Endothelial cell of umbilical vein (primary cell): ENCODE data around the gene KIR3DL3. TPM values are rescaled to one million over a fixed set of nuclear protein-coding genes. Genes with fewer than 3 reads are reported as not detected.
"Not testable (repeated sequence)": the region's sequence is repeated elsewhere in the genome, so short reads cannot be mapped to it uniquely, and the experiment has no call there.

Experiments used
- BruUV-seq: library from RNA; stranded (reverse); fragments of 400-500 nt; replicated peaks from 2 replicates; lab custom pipeline; 2021; lab: Mats Ljungman, UMichigan
- CTCF ChIA-PET: fragments of 300-600, 350-600 bp; sonication (Branson Sonifier 250); formaldehyde crosslinking; loops from one replicate; lab custom pipeline; 2021; ENCODE audit warnings: antibody characterized with exemption, inconsistent platforms; lab: Charles Lee
- POLR2A ChIA-PET: fragments of 300-600, 350-600 bp; sonication (Branson Sonifier 250); formaldehyde crosslinking; loops from one replicate; lab custom pipeline; 2021; ENCODE audit warnings: antibody characterized with exemption, inconsistent platforms; lab: Charles Lee
- DNase-seq: peaks from one replicate; pipeline ENCODE4 v3.0.0-alpha.2; 2011; ENCODE audit warnings: low read depth, low spot score
- FAIRE-seq: peaks from 2 replicates; lab custom pipeline; 2011; peaks lifted over from hg19 to GRCh38; lab: Jason Lieb, UNC
- H2AFZ ChIP-seq: 2 replicates; pipeline ENCODE4 v1.6.0; 2012; ENCODE audit warnings: low read depth, low read length, control low read depth, inconsistent platforms
- H3K27ac ChIP-seq: 2 replicates; pipeline ENCODE4 v1.5.1; 2011; ENCODE audit warnings: low read depth, mild to moderate bottlenecking, control low read depth, low read length, moderate library complexity; ENCODE audit not compliant: insufficient read depth
- H3K27me3 ChIP-seq, 2 experiments: 2 replicates each; pipeline versions ENCODE4 v1.6.0 to v1.6.1; 2011; ENCODE audit warnings: low read length in 2 of 2, mixed read lengths in 1 of 2; ENCODE audit not compliant: control insufficient read depth in 2 of 2, insufficient read depth in 2 of 2
- H3K36me3 ChIP-seq, 2 experiments: 2 replicates in 1 of 2; 3 replicates in 1 of 2; pipeline ENCODE4 v1.5.1; 2011; ENCODE audit warnings: low read length in 2 of 2, mild to moderate bottlenecking in 1 of 2, moderate library complexity in 1 of 2; ENCODE audit not compliant: control insufficient read depth in 2 of 2, insufficient read depth in 2 of 2; ENCODE audit errors: extremely low read depth in 1 of 2
- H3K4me1 ChIP-seq: 3 replicates; pipeline ENCODE4 v1.5.1; 2011; ENCODE audit warnings: mild to moderate bottlenecking, low read length; ENCODE audit not compliant: control insufficient read depth, insufficient read depth; ENCODE audit errors: extremely low read depth
- H3K4me2 ChIP-seq: 2 replicates; pipeline ENCODE4 v1.6.1; 2011; ENCODE audit warnings: low read length, control low read depth, mixed read lengths; ENCODE audit not compliant: insufficient read depth
- H3K4me3 ChIP-seq, 3 experiments: fragments of 200-600 bp in 1 of 3; sonication (generic), shearing (Covaris generic) in 1 of 3; replicated peaks in 1 of 3; 2 replicates each; pipeline ENCODE4 v1.5.1; 2011 to 2016; ENCODE audit warnings: control low read depth in 3 of 3, low read length in 3 of 3, mild to moderate bottlenecking in 2 of 3, inconsistent platforms in 1 of 3, low read depth in 1 of 3, moderate library complexity in 1 of 3; ENCODE audit not compliant: insufficient read depth in 1 of 3
- H3K79me2 ChIP-seq: 2 replicates; pipeline ENCODE4 v1.6.0; 2012; ENCODE audit warnings: low read length, inconsistent platforms; ENCODE audit not compliant: control insufficient read depth, insufficient read depth
- H3K9ac ChIP-seq: replicated peaks from 2 replicates; pipeline ENCODE3; 2011; ENCODE audit warnings: low read length, control low read depth; ENCODE audit not compliant: insufficient read depth; ENCODE audit errors: extremely low read depth
- H3K9me1 ChIP-seq: replicated peaks from 3 replicates; pipeline ENCODE4 v1.6.0; 2011; ENCODE audit warnings: mild to moderate bottlenecking, low read length; ENCODE audit not compliant: control insufficient read depth, insufficient read depth; ENCODE audit errors: extremely low read depth
- H3K9me3 ChIP-seq: replicated peaks from 2 replicates; pipeline ENCODE4 v1.5.1; 2012; ENCODE audit warnings: low read length, inconsistent platforms; ENCODE audit not compliant: control insufficient read depth, insufficient read depth
- H4K20me1 ChIP-seq: replicated peaks from 2 replicates; pipeline ENCODE3; 2011; ENCODE audit warnings: mild to moderate bottlenecking, low read length; ENCODE audit not compliant: control insufficient read depth, insufficient read depth; ENCODE audit errors: extremely low read depth
- dilution Hi-C: fragments of 300-500 bp; cut with MboI; formaldehyde crosslinking; loops from one replicate; pipeline ENCODE4 v1.15.0; 2019; ENCODE audit warnings: low sequenced_read_pairs; ENCODE audit not compliant: extremely low pct_ligation_motif_present
- intact Hi-C: fragments of 100-400 bp; cut with micrococcal nuclease; formaldehyde crosslinking; loops from one replicate; pipeline ENCODE4 v1.10.0; 2022
- polyA plus RNA-seq, 4 experiments: library from polyadenylated mRNA; depleted of rRNA in 3 of 4; stranded (reverse) in 3 of 4; unstranded in 1 of 4; fragments of >200 nt; gene quantifications; 2 replicates each; pipeline versions ENCODE4 v1.2.1 to v1.2.3, GENCODE V29; 2011 to 2012; ENCODE audit warnings: missing spikeins in 1 of 4
- total RNA-seq: library from RNA; stranded (reverse); gene quantifications from 2 replicates; pipeline ENCODE4 v1.2.3, GENCODE V29; 2021

KIR3DL3 gene
- total and polyA plus RNA-seq, 2 donors (not counting 3 experiments of a cell fraction or from before 2014, with no cell fraction given): not detected

GRCh38 chr19:54744080-54744479, 19.8 kb downstream of the KIR3DL3 start:
- FAIRE-seq, H3K27ac ChIP-seq, POLR2A ChIA-PET, H3K4me1 ChIP-seq, H4K20me1 ChIP-seq, H3K9me1 ChIP-seq, intact Hi-C loops, CTCF ChIA-PET, H3K4me3 ChIP-seq, H3K36me3 ChIP-seq, dilution Hi-C loops, DNase-seq, H3K9ac ChIP-seq, H2AFZ ChIP-seq, H3K27me3 ChIP-seq, H3K9me3 ChIP-seq, H3K4me2 ChIP-seq, H3K79me2 ChIP-seq, BruUV-seq: not testable (repeated sequence)

DNA sequence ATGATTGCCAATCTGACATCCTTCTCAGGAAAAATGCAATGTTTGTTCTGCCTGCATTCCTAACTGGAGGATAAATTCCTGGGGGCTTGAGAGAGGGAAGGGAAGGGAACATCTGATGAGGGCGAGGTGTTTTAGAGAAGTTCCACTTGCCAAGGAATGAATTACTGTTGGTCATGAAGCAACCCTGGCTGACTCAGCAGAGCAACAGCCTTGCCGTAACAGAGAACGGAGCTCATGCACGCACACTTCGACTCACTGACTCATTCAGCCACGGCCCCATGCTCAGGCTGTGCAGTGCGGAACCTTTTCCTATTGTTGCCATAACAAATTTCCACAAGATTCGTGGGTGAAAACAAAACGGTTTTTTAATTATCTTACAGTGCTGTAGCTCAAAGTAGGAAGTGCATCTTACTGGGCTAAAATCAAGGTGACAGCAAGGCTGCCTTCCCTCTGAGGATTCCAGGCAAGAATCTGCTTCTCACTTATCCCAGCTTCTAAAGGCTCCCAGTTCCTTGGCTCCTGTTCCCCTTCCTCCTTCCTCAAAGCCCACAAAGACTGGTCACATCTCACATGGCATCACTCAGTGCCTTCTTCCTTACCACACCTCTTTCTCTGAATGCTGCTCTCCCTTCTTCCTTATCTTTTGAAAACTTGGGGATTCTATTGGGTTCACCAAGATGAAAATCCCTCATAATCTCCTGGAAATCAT, 23.5 kb downstream of the KIR3DL3 start:
- H3K4me1 ChIP-seq, H3K9me1 ChIP-seq, CTCF ChIA-PET, H3K36me3 ChIP-seq, POLR2A ChIA-PET, H3K27me3 ChIP-seq, H3K4me2 ChIP-seq, H3K4me3 ChIP-seq, H3K9me3 ChIP-seq, H3K9ac ChIP-seq, H2AFZ ChIP-seq, intact Hi-C loops, dilution Hi-C loops, DNase-seq, BruUV-seq, FAIRE-seq, H3K79me2 ChIP-seq, H4K20me1 ChIP-seq, H3K27ac ChIP-seq: not testable (repeated sequence)

DNA sequence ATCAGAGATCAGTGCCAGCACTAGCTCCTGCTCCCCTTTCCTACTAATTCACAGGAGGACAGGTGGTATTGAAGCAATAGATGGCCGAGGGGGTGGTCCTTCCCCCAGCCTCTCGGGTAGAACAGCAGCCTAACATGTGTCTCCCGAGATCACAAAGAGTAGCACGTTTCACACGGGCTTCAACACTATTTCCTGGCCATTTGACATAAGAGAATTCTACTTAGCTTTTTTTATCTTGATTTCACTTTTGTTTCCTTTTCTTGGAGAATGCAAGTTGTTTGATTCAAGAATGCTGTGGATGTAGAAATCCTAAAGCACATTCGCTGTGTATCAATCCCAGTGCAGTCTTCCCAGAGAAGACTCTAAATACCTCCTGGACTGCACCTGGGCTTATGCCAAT, 26.0 kb downstream of the KIR3DL3 start:
- CTCF ChIA-PET, FAIRE-seq, intact Hi-C loops: not testable (repeated sequence)

DNA sequence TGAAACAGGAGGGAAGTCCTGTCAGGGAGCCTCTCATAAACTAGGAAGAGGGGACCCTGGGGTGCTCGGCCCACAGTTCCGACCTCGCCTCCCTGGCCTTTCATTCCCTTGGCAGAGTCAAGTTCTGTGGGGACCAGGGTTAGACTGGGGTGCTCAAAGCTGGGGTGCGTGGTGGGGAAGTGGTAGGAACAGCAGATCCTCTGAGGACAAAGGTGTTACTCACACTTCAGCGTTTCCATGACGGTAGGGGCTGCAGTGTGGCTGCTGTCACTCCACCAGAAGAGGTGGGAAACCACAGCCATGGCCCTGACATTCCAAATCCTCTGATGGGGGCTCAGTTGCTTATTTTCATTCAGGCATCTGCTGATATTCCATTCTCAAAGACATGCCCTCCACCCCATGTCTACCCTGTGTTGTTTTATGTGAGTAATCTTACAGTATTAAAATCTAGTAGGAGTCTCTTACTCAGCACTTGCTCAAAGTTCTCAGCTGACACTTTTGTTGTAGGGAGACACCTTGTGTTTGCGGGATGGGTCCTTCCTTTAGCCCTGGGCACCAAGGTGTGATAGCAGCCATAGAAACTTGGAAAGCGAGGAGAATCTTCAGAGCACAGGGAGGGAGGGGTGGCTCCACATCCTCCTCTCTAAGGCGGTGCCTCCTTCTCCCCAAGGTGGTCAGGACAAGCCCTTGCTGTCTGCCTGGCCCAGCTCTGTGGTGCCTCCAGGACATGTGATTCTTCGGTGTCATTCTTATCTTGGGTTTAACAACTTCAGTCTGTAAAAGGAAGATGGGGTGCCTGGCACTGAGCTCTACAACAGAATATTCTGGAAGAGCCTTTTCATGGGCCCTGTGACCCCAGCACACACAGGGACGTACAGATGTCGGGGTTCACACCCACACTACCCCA, 32.2 kb downstream of the KIR3DL3 start:
- DNase-seq, H3K4me3 ChIP-seq, H3K36me3 ChIP-seq, BruUV-seq, H3K9ac ChIP-seq, FAIRE-seq, H3K9me1 ChIP-seq, CTCF ChIA-PET, dilution Hi-C loops, H3K4me1 ChIP-seq, H3K27me3 ChIP-seq, H2AFZ ChIP-seq, H4K20me1 ChIP-seq, H3K9me3 ChIP-seq, H3K79me2 ChIP-seq, H3K27ac ChIP-seq, intact Hi-C loops, POLR2A ChIA-PET, H3K4me2 ChIP-seq: not testable (repeated sequence)

More for the DNA sequence above, 26.0 kb downstream of the KIR3DL3 start:
- H3K9me3 ChIP-seq, dilution Hi-C loops, BruUV-seq, H3K27ac ChIP-seq, DNase-seq, H3K4me3 ChIP-seq, H3K9ac ChIP-seq, H2AFZ ChIP-seq, H3K4me2 ChIP-seq, H3K4me1 ChIP-seq, H4K20me1 ChIP-seq, POLR2A ChIA-PET, H3K36me3 ChIP-seq, H3K79me2 ChIP-seq, H3K27me3 ChIP-seq, H3K9me1 ChIP-seq: not testable (repeated sequence)
